Lower lobe of right lung (tissue), 2 donors: Measurements from ENCODE around the gene DPP6. TPM values are rescaled to one million over a fixed set of nuclear protein-coding genes. Genes with fewer than 3 reads are reported as not detected.

Experiments
- ATAC-seq, 2 donors: fragments of 200-7000 bp; cut with Tn5 transposase; one replicate each; pipeline ENCODE4 v1.9.1; 2020 to 2022; ENCODE audit warnings: mild to moderate bottlenecking in 2 of 2, moderate library complexity in 2 of 2
- DNase-seq: peaks from one replicate; pipeline ENCODE4 v3.0.0-alpha.2; 2020
- H3K27ac ChIP-seq: fragments of 200-600 bp; one replicate; pipeline ENCODE4 v1.8.0; 2022
- H3K27me3 ChIP-seq: fragments of 200-600 bp; one replicate; pipeline ENCODE4 v1.8.0; 2022; ENCODE audit warnings: low read depth
- H3K36me3 ChIP-seq: fragments of 200-600 bp; one replicate; pipeline ENCODE4 v1.8.0; 2022; ENCODE audit warnings: mild to moderate bottlenecking
- H3K4me1 ChIP-seq: fragments of 200-600 bp; one replicate; pipeline ENCODE4 v1.8.0; 2022
- H3K4me3 ChIP-seq: fragments of 200-600 bp; one replicate; pipeline ENCODE4 v1.8.0; 2022; ENCODE audit warnings: mild to moderate bottlenecking
- H3K9me3 ChIP-seq: fragments of 200-600 bp; one replicate; pipeline ENCODE4 v1.8.0; 2022
- intact Hi-C: fragments of 100-400 bp; cut with DNase I; formaldehyde crosslinking; loops from one replicate; pipeline ENCODE4 v1.11.0; 2022
- total RNA-seq: library from RNA; stranded (reverse); fragmentation: NEBNext Ultra II Directional; extraction: Animal tissue kit (Norgen Biotek cat#: 25700); gene quantifications from one replicate; pipeline ENCODE4 v1.2.1, GENCODE V29; 2021
- TF ChIP-seq, protein P1 (sequence below): fragments of 200-600 bp; IDR thresholded peaks from one replicate; pipeline ENCODE4 v1.8.0; 2022; ENCODE audit warnings: antibody characterized with exemption, mild to moderate bottlenecking
- donor health status: DM: no; HTN: yes; CAD: no; lungs with severe emphysema.

The DPP6 gene
- total RNA-seq, 1 donor from 2014 or later: 0.71 TPM

DNA sequence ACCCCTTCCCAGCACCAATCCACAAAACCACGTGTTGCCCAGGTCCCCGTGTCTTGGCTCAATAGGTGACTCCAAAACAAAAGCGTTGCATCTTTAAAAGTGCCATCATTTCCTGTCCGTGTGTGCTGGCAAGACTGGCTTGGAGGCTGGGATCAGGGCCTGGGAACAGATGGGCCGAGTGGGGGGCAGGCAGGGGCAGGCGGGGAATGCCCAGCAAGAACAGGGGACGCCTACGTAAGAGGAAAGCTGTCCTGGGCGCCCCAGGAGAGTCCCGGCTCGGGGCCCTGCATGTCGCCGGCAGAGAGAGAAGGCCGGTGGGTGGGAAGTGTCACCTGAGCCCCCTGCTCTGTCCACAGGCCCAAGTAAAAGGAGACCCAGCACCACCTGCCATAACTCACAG lies 864.2 kb downstream of the DPP6 start:
- Histone ChIP-seq H3K4me1 (peaks cover 10% of the 10 kb centered on the region), H3K4me3 (no peak overlapping the region), H3K27me3 (peaks cover 20% of the 10 kb centered on the region), H3K9me3 (no peaks in the 10 kb centered on the region), H3K27ac (no peak overlapping the region), H3K36me3 (no peaks in the 10 kb centered on the region)
- TF ChIP-seq, protein P1, sequence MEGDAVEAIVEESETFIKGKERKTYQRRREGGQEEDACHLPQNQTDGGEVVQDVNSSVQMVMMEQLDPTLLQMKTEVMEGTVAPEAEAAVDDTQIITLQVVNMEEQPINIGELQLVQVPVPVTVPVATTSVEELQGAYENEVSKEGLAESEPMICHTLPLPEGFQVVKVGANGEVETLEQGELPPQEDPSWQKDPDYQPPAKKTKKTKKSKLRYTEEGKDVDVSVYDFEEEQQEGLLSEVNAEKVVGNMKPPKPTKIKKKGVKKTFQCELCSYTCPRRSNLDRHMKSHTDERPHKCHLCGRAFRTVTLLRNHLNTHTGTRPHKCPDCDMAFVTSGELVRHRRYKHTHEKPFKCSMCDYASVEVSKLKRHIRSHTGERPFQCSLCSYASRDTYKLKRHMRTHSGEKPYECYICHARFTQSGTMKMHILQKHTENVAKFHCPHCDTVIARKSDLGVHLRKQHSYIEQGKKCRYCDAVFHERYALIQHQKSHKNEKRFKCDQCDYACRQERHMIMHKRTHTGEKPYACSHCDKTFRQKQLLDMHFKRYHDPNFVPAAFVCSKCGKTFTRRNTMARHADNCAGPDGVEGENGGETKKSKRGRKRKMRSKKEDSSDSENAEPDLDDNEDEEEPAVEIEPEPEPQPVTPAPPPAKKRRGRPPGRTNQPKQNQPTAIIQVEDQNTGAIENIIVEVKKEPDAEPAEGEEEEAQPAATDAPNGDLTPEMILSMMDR: no peak
- DNase-seq: no peak
- intact Hi-C loops: no loop called here
- ATAC-seq: no peak

DNA sequence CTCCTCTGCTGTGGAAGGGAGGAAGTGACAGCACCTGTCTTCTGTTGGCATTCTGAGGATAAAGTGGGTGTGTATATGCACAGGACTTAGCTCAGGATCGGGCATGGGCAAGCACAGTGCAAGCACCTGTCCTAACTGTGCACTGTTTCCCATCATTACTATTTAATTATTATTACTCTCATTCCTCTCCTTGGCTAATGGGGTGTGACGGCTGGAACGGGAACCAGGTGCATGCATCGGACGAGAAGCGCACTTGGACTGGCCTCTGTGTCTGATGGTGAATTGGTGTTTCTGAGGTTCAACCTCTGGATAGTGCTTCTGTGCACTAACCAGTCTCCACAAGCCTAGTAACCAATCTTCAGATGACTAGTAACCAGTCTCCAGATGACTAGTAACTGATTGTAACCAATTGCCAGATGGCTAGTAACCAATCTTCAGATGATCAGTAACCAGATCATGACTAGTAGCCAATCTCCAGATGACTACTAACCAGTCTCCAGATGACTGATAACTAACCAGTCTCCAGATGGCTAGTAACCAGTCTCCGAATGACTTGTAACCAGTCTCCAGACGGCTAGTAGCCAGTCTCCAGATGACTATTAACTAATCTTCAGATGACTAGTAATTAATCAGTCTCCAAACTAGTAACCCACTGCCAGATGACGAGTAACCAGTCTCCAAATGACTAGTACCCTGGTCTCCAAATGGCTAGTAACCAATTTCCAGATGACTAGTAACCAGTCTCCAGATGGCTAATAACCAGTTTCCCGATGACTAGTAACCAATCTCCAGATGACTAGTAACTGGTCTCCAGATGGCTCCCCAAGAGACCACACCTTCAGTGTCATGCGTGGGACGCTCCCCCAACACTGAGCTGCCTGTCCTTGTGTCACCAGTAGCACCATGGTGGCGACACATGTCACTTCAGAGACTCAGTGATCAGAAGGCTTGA lies 864.9 kb downstream of the DPP6 start:
- no peak overlapping the region for H3K4me3 ChIP-seq
- H3K27me3 ChIP-seq: peaks cover 20% of the 10 kb centered on the region
- DNase-seq (no peak), ATAC-seq (no peak)
- H3K36me3 ChIP-seq: no peaks in the 10 kb centered on the region
- H3K9me3 ChIP-seq: no peaks in the 10 kb centered on the region
- TF ChIP-seq, protein P1: no peak
- H3K4me1 ChIP-seq: peaks cover 10% of the 10 kb centered on the region
- intact Hi-C loops: no loop called here
- H3K27ac ChIP-seq: no peak overlapping the region

DNA sequence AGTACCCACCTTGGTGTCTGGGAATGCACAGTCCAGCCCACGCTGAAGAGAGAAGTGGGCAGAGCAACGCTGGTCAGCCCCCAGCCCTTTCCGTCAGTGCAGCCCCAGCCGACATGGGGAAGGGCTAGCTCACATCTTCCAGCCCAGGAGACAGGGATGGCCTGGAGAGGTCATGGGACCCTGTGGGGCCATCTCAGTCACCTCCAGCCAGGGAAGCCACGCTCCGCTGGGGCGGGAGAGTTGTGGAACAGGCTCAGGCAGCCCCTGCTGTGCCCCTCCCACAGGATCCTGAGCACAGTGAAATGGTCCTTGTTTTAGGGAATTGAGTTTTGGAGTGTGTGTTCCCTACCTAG lies 865.6 kb downstream of the DPP6 start:
- no peak for DNase-seq
- peaks cover 20% of the 10 kb centered on the region for H3K27me3 ChIP-seq
- no peak for ATAC-seq
- TF ChIP-seq, protein P1: no peak
- no peak overlapping the region for H3K27ac ChIP-seq
- no peaks in the 10 kb centered on the region for H3K36me3 ChIP-seq
- H3K4me3 ChIP-seq: no peak overlapping the region
- H3K9me3 ChIP-seq: no peaks in the 10 kb centered on the region
- H3K4me1 ChIP-seq: peaks cover 10% of the 10 kb centered on the region
- intact Hi-C loops: no loop called here

DNA sequence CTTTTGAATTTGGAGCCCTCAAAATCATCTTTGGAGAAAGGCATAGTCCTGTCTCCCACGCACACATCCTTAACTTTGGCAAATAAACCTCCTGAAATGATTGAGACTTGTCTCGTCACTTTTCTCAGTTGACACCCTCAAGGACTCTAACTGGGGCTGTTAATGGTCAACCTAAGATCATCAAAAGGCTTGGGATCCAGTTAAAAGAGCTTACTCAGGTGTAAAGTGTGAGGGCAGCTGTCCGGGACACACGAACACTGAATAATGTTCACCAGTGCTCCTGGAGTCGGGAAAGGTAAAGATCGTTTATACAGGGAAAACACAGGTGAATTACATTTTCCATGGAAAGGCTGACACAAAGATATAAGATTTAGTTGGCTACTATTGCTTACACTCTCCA lies 866.1 kb downstream of the DPP6 start:
- TF ChIP-seq, protein P1: no peak
- intact Hi-C loops: no loop called here
- DNase-seq: no peak
- Histone ChIP-seq H3K36me3 (no peaks in the 10 kb centered on the region), H3K27ac (no peak overlapping the region), H3K27me3 (peaks cover 20% of the 10 kb centered on the region), H3K4me1 (peaks cover 10% of the 10 kb centered on the region), H3K4me3 (no peak overlapping the region), H3K9me3 (no peaks in the 10 kb centered on the region)
- no peak for ATAC-seq

DNA sequence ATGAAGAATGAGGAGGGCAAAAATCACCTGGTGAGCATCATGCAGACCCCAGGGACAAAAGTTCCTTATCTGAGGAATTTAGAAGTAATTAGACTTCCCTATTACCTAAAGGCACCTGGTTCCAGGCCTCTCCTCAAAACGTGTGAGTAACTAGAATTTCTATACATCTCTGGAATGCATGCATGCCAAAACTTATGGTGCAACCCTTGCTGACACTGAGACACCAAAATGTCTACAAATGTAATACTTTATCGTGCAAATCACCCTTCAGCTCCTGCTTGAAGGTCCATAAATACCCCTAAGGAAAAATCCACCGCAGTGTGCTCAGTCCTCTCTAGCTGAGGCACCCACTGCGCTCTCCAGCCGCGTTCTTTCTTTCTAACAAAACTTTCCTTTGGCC lies 866.5 kb downstream of the DPP6 start:
- DNase-seq (no peak), ATAC-seq (no peak)
- intact Hi-C loops: no loop called here
- H3K27ac ChIP-seq: no peak overlapping the region
- no peak overlapping the region for H3K4me3 ChIP-seq
- no peaks in the 10 kb centered on the region for H3K36me3 ChIP-seq
- peaks cover 7% of the 10 kb centered on the region for H3K4me1 ChIP-seq
- TF ChIP-seq, protein P1: no peak
- H3K9me3 ChIP-seq: no peaks in the 10 kb centered on the region
- H3K27me3 ChIP-seq: peaks cover 20% of the 10 kb centered on the region
